GM10266 (cell line): Measurements from ENCODE around the gene BTNL2.

Experiments used
- DNase-seq: peaks from one replicate; pipeline ENCODE4 v3.0.0; 2012; ENCODE audit errors: extremely low spot score
- TF ChIP-seq, protein P1 (sequence below): IDR thresholded peaks from 2 replicates; pipeline ENCODE4 v1.5.1; 2012; ENCODE audit warnings: mild to moderate bottlenecking, low read depth; ENCODE audit not compliant: control insufficient read depth, insufficient read depth; ENCODE audit errors: missing control alignments

Gene BTNL2

DNA sequence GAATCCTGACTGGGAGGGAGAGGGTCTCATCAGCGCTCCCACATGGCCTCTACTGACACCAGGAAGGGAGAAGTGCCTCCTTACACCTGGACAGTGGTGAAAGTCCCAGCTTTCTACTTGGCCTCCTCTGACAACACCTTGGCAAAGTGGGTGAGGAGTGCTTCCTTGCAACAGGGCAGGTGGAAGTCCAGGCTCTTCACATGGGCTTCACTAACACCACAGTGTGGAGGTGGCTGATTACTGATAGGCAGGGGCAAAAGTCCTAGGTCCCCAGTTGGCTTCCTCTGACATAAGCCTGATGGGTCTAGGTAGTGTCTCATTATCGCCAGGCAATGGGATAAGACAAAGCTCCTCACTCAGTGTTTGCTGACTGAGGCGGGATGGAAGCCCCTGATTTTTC lies 23.2 kb upstream of the BTNL2 start:
- DNase-seq = no peak
- TF ChIP-seq, protein P1, sequence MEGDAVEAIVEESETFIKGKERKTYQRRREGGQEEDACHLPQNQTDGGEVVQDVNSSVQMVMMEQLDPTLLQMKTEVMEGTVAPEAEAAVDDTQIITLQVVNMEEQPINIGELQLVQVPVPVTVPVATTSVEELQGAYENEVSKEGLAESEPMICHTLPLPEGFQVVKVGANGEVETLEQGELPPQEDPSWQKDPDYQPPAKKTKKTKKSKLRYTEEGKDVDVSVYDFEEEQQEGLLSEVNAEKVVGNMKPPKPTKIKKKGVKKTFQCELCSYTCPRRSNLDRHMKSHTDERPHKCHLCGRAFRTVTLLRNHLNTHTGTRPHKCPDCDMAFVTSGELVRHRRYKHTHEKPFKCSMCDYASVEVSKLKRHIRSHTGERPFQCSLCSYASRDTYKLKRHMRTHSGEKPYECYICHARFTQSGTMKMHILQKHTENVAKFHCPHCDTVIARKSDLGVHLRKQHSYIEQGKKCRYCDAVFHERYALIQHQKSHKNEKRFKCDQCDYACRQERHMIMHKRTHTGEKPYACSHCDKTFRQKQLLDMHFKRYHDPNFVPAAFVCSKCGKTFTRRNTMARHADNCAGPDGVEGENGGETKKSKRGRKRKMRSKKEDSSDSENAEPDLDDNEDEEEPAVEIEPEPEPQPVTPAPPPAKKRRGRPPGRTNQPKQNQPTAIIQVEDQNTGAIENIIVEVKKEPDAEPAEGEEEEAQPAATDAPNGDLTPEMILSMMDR = no peak

DNA sequence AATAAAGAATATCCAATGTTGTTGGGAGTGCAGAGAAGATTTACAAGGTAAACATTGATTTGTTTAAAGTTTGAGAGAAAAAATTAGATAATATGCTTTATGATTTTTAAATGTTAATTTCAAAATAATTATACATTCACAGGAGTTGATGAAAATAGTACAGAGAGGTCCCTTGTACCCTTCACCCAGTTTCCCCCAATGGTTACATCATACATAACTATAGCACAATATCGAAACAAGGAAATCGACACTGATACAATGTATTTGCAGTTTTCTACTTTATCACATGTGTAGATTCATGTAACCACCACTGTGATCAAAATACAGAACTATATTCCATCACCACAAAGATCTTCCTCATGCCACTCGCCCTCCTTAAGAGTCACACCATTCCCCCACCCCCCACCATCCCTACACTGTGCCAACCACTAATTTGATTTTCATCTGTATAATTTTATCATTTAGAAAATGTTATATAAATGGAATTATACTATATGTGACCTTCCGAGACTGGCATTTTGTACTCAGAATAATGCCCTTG lies 21.0 kb upstream of the BTNL2 start:
- TF ChIP-seq, protein P1 = no peak
- no peak for DNase-seq

DNA sequence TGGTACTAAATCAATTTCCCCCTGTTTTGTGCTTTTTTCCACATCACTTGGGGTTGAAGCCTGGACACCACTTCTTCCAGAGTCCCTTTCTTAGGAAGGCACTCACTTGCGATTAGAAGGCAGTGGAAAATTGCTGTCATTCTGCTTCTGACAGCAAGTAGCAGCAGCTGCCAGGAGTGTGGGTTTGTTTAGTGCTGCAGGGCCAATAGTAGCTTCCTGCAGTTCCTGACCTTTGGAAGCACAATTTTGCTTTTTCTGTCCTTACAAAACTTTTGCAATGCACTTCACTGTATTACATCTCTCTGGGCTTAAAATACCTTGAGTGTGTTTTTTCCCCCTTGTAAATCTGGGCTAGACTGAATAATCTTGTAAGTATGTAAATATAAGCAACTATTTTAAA lies 20.2 kb upstream of the BTNL2 start:
- no peak for DNase-seq
- TF ChIP-seq, protein P1 = no peak

DNA sequence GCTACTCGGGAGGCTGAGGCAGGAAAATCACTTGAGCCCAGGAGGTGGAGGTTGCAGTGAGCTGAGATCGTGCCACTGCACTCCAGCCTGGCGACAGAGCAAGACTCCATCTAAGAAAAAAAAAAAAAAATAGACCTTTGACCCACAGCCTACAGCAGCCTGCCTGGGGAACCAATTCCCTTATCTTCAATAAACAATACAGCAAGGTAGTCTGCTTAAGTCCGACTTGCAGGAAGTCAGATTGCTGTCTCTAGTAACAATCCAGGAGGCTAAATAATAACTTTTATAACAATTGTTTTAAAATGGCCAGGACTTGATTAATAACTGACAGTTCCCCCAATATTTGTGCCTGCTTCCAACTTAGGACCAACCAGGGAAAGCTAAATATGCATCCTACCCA lies 19.4 kb upstream of the BTNL2 start:
- no peak for DNase-seq
- TF ChIP-seq, protein P1 = no peak

DNA sequence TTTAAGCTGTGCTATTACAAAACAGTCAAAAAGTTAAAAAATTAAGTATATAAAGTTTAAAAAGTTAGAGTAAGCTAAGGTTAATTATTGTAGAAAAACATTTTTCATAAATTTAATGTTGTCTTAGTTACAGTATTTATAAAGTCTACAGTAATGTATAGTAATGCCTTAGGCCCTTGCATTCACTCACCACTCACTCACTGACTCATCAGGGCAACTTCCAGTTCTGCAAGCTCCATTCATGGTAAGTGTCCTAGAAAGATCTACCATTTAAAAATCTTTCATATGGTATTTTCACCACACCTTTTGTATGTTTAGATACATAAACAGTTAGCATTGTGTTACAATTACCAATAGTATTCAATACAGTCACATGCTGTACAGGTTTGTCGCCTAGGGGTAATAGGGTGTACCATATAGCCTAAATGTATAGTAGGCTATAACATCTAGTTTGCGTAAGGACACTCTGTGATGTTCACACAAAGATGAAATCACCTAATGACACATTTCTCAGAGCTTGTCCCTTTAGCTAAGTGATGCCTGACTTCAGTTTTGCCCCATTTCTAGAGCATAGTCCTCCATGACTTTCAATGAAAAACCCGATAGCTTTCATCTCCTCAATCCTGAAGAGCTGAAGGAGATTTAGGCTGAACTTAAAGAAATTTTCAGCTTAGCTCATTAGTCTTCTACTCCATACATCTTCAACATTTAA lies 17.8 kb upstream of the BTNL2 start:
- no peak for DNase-seq
- TF ChIP-seq, protein P1 = no peak

DNA sequence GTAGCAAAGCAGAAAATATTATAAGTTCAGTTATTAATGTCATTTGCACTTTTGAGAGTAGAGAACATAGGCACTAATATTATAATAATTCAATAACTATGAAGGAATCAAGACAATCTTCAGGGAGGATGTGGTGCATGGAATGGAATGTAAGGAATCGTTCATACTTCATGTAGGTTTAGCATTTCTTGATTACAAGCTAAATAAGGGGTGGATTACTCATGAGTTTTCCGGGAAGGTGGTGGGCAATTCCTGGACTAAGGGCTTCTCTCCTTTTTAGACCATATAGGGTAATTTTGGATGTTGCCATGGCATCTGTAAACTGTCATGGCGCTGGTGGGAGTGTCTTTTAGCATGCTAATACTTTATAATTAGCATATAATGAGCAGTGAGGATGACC lies 9.1 kb upstream of the BTNL2 start:
- DNase-seq = no peak
- TF ChIP-seq, protein P1 = no peak

DNA sequence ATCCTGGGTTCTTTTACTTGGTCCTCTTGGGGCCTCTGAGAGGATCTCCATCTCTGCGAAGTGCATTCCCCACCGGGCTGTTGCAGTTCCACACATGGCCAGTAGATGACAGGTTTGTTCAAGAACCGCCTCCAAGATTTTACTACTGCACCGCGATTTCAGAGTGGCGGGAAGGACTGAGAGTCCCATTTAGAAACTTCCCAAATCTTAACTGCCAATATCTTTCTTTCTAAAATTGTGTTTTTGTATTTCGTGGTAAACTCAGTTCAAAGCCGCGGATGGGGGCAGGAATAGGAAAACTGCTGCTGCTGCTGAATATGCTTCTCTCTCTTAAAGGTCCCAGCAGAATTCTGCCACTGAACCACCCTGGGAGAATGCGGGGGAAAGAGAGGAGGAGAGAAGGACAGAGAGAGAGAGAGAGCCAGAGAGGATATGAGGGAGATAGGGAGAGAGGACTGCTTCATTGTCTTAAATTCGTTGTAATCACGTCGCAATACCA lies 8.6 kb upstream of the BTNL2 start:
- TF ChIP-seq, protein P1 = peak; percentile 96
- peak; percentile 49 for DNase-seq
